GM12892 (cell line): ENCODE measurements around the gene PPP3CA.

ENCODE experiments used
- POLR2A ChIP-seq: IDR thresholded peaks from 2 replicates; pipeline ENCODE4 v1.6.1; 2011; ENCODE audit warnings: low read depth, low read length, control low read depth
- POLR2AphosphoS5 ChIP-seq: IDR thresholded peaks from 2 replicates; pipeline ENCODE4 v1.6.1; 2011; ENCODE audit warnings: low read depth, low read length, control low read depth

GRCh38 chr4:101304916-101305315 lies 42.4 kb downstream of the PPP3CA start:
- TF ChIP-seq POLR2A, result no peak
- TF ChIP-seq POLR2AphosphoS5, result no peak
